SK-N-SH treated with all-trans-retinoic acid at 6 μM for 48 hours (cell line): ENCODE measurements around the gene ECE1.

Source experiments
- ATAC-seq: fragments of 200-7000 bp; cut with Tn5 transposase; 3 replicates; pipeline ENCODE4 v1.9.1; 2020; ENCODE audit warnings: mild to moderate bottlenecking, moderate library complexity
- ARNTL ChIP-seq: fragments of 450-650 bp; formaldehyde crosslinking; IDR thresholded peaks from 2 replicates; pipeline ENCODE4 v1.5.0; 2020; ENCODE audit warnings: low read depth, mild to moderate bottlenecking, moderate library complexity, borderline replicate concordance
- BACH2 ChIP-seq: fragments of 250-450 bp; sonication (Bioruptor Pico); IDR thresholded peaks from 2 replicates; pipeline ENCODE4 v1.9.0; 2021; ENCODE audit warnings: mild to moderate bottlenecking, borderline replicate concordance
- CSDC2 ChIP-seq: fragments of 250-450 bp; sonication (Bioruptor Pico); IDR thresholded peaks from 2 replicates; pipeline ENCODE4 v1.5.0; 2020; ENCODE audit warnings: mild to moderate bottlenecking, moderate library complexity
- CSRNP3 ChIP-seq: fragments of 250-450 bp; sonication (Bioruptor Pico); IDR thresholded peaks from 2 replicates; pipeline ENCODE4 v1.5.1; 2021; ENCODE audit warnings: mild to moderate bottlenecking, moderate library complexity
- ESRRG ChIP-seq: fragments of 250-450 bp; sonication (Bioruptor Pico); IDR thresholded peaks from 2 replicates; pipeline ENCODE4 v1.6.1; 2021; ENCODE audit warnings: mild to moderate bottlenecking
- GLIS3 ChIP-seq: fragments of 250-450 bp; sonication (Bioruptor Pico); IDR thresholded peaks from 2 replicates; pipeline ENCODE4 v1.5.0; 2020; ENCODE audit warnings: mild to moderate bottlenecking, moderate library complexity
- ISL1 ChIP-seq: fragments of 250-450 bp; sonication (Bioruptor Pico); IDR thresholded peaks from 2 replicates; pipeline ENCODE4 v2.1.2; 2022; ENCODE audit warnings: mild to moderate bottlenecking, moderate library complexity
- OSR1 ChIP-seq: fragments of 250-450 bp; sonication (Bioruptor Pico); IDR thresholded peaks from 2 replicates; pipeline ENCODE4 v1.8.0; 2022; ENCODE audit warnings: moderate library complexity, mild to moderate bottlenecking, inconsistent platforms
- PATZ1 ChIP-seq: fragments of 250-450 bp; sonication (Bioruptor Pico); IDR thresholded peaks from 2 replicates; pipeline ENCODE4 v1.8.0; 2020; ENCODE audit warnings: mild to moderate bottlenecking, moderate library complexity, borderline replicate concordance
- POU6F1 ChIP-seq: fragments of 250-450 bp; sonication (Bioruptor Pico); IDR thresholded peaks from 2 replicates; pipeline ENCODE4 v1.8.0; 2021; ENCODE audit warnings: low read depth, mild to moderate bottlenecking, moderate library complexity, borderline replicate concordance
- PPARA ChIP-seq: fragments of 250-450 bp; sonication (Bioruptor Pico); IDR thresholded peaks from 2 replicates; pipeline ENCODE4 v1.5.0; 2020; ENCODE audit warnings: mild to moderate bottlenecking, borderline replicate concordance
- RARB ChIP-seq: fragments of 250-450 bp; sonication (Bioruptor Pico); IDR thresholded peaks from 2 replicates; pipeline ENCODE4 v1.8.0; 2021; ENCODE audit warnings: mild to moderate bottlenecking, moderate library complexity
- TCF4 ChIP-seq: fragments of 250-450 bp; sonication (Bioruptor Pico); IDR thresholded peaks from 2 replicates; pipeline ENCODE4 v1.8.0; 2021; ENCODE audit warnings: mild to moderate bottlenecking, moderate library complexity, borderline replicate concordance
- TOX ChIP-seq: fragments of 250-450 bp; sonication (Bioruptor Pico); IDR thresholded peaks from 2 replicates; pipeline ENCODE4 v1.8.0; 2021; ENCODE audit warnings: mild to moderate bottlenecking, moderate library complexity, borderline replicate concordance
- TSHZ2 ChIP-seq: fragments of 250-450 bp; sonication (Bioruptor Pico); IDR thresholded peaks from 2 replicates; pipeline ENCODE4 v1.5.0; 2020; ENCODE audit warnings: mild to moderate bottlenecking, moderate library complexity
- ZFP3 ChIP-seq: fragments of 250-450 bp; sonication (Bioruptor Pico); IDR thresholded peaks from 2 replicates; pipeline ENCODE4 v1.5.0; 2020; ENCODE audit warnings: mild to moderate bottlenecking, moderate library complexity
- ZFP30 ChIP-seq: fragments of 450-650 bp; formaldehyde crosslinking; IDR thresholded peaks from 2 replicates; pipeline ENCODE4 v1.5.0; 2022; ENCODE audit warnings: mild to moderate bottlenecking, moderate library complexity
- ZNF565 ChIP-seq: fragments of 450-650 bp; formaldehyde crosslinking; conservative IDR thresholded peaks from 2 replicates; pipeline ENCODE4 v1.5.0; 2020; ENCODE audit warnings: low read depth, mild to moderate bottlenecking, moderate library complexity
- ZNF70 ChIP-seq: fragments of 450-650 bp; formaldehyde crosslinking; IDR thresholded peaks from 2 replicates; pipeline ENCODE4 v1.5.0; 2020; ENCODE audit warnings: mild to moderate bottlenecking, moderate library complexity

The ECE1 gene

GRCh38 chr1:21217812-21218596, 72.3 kb downstream of the ECE1 start:
- no peak for TF ChIP-seq ZFP3
- TF ChIP-seq ARNTL = no peak
- TF ChIP-seq PATZ1 (CRISPR knock-in tag) = no peak
- TF ChIP-seq TSHZ2 (CRISPR knock-in tag) = no peak
- TF ChIP-seq ESRRG (CRISPR knock-in tag) = no peak
- TF ChIP-seq RARB (CRISPR knock-in tag) = no peak
- TF ChIP-seq, all 23 proteins: peak for 0
- peak; percentile 80 for ATAC-seq

GRCh38 chr1:21216835-21217811, 73.1 kb downstream of the ECE1 start:
- TF ChIP-seq TCF4 (CRISPR knock-in tag) = no peak
- no peak for TF ChIP-seq ARNTL
- TF ChIP-seq PATZ1 (CRISPR knock-in tag) = no peak
- no peak for TF ChIP-seq RARB (CRISPR knock-in tag)
- no peak for TF ChIP-seq POU6F1
- no peak for TF ChIP-seq TOX
- TF ChIP-seq CSRNP3 (CRISPR knock-in tag) = no peak
- TF ChIP-seq PPARA (CRISPR knock-in tag) = no peak
- no peak for TF ChIP-seq ZNF565 (CRISPR knock-in tag)
- no peak for TF ChIP-seq ZFP3
- TF ChIP-seq CSDC2 (CRISPR knock-in tag) = no peak
- TF ChIP-seq ZFP30 = no peak
- no peak for TF ChIP-seq ESRRG (CRISPR knock-in tag)
- TF ChIP-seq ZNF70 (CRISPR knock-in tag) = no peak
- no peak for TF ChIP-seq BACH2 (CRISPR knock-in tag)
- no peak for TF ChIP-seq TSHZ2 (CRISPR knock-in tag)
- no peak for TF ChIP-seq OSR1 (CRISPR knock-in tag)
- TF ChIP-seq ISL1 = no peak
- TF ChIP-seq GLIS3 (CRISPR knock-in tag) = no peak
- ATAC-seq = peak; percentile 58
